Duodenal mucosa (tissue), 2 donors: Measurements from ENCODE around the gene VSIR.

Experiments
- H3K27ac ChIP-seq: one replicate; pipeline ENCODE4 v1.7.0; 2013; ENCODE audit warnings: low read depth, low read length
- H3K27me3 ChIP-seq, 2 donors: one replicate each; pipeline ENCODE4 v1.7.0; 2013; ENCODE audit warnings: low read length in 2 of 2, control low read depth in 1 of 2; ENCODE audit not compliant: insufficient read depth in 2 of 2, control insufficient read depth in 1 of 2
- H3K36me3 ChIP-seq, 2 donors: one replicate each; pipeline ENCODE4 v1.7.0; 2013; ENCODE audit warnings: low read length in 2 of 2, control low read depth in 1 of 2; ENCODE audit not compliant: insufficient read depth in 2 of 2, control insufficient read depth in 1 of 2
- H3K4me1 ChIP-seq, 2 donors: one replicate each; pipeline ENCODE4 v1.7.0; 2013; ENCODE audit warnings: low read length in 2 of 2, control low read depth in 1 of 2; ENCODE audit not compliant: insufficient read depth in 2 of 2, control insufficient read depth in 1 of 2
- H3K4me3 ChIP-seq, 2 donors: one replicate each; pipeline ENCODE4 v1.7.0; 2013; ENCODE audit warnings: low read length in 2 of 2, low read depth in 1 of 2
- H3K9ac ChIP-seq, 2 donors: one replicate each; pipeline ENCODE4 v1.7.0; 2013; ENCODE audit warnings: low read length in 2 of 2, low read depth in 1 of 2
- H3K9me3 ChIP-seq, 2 donors: one replicate each; pipeline ENCODE4 v1.7.0; 2013; ENCODE audit warnings: low read length in 2 of 2, control low read depth in 1 of 2; ENCODE audit not compliant: control insufficient read depth in 1 of 2

Gene VSIR

GRCh38 chr10:71720288-71720687 lies 53.0 kb downstream of the VSIR start:
- H3K36me3 ChIP-seq, result no peaks in the 10 kb centered on the region
- H3K9me3 ChIP-seq, result no peaks in the 10 kb centered on the region
- no peaks in the 10 kb centered on the region for H3K27me3 ChIP-seq
- no peak overlapping the region for H3K27ac ChIP-seq
- no peak overlapping the region for H3K9ac ChIP-seq
- no peak overlapping the region for H3K4me3 ChIP-seq
- H3K4me1 ChIP-seq, result peaks cover 2 to 6% of the 10 kb centered on the region in 2 donors

GRCh38 chr10:71719464-71720201 lies 53.7 kb downstream of the VSIR start, which contains the start of gene C10orf105:
Gene C10orf105, minus strand, starts transcription at chr10:71719778. Its CDS starts 3,441 bp downstream, at chr10:71716337.
- H3K36me3 ChIP-seq, result no peaks in the 10 kb centered on the region
- no peak within 1 kb of the TSS for H3K4me3 ChIP-seq
- no peaks in the 10 kb centered on the region for H3K27me3 ChIP-seq
- H3K27ac ChIP-seq, result no peak within 1 kb of the TSS
- H3K9me3 ChIP-seq, result no peaks in the 10 kb centered on the region
- H3K4me1 ChIP-seq, result peaks cover 7 to 12% of the 10 kb centered on the region in 2 donors
- no peak within 1 kb of the TSS for H3K9ac ChIP-seq

- no peaks in the 10 kb centered on the region for H3K9me3 ChIP-seq
- H3K4me3 ChIP-seq, result no peak overlapping the region
- H3K9ac ChIP-seq, result no peak overlapping the region
- H3K27me3 ChIP-seq, result no peaks in the 10 kb centered on the region
- no peak overlapping the region for H3K27ac ChIP-seq
- H3K36me3 ChIP-seq, result no peaks in the 10 kb centered on the region
- H3K4me1 ChIP-seq, result peaks cover 13 to 18% of the 10 kb centered on the region in 2 donors
Measured at GRCh38 chr10:71719042-71719441, 54.3 kb downstream of the VSIR start.

GRCh38 chr10:71718165-71718698 lies 55.1 kb downstream of the VSIR start:
- H3K27ac ChIP-seq, result no peak overlapping the region
- H3K27me3 ChIP-seq, result no peaks in the 10 kb centered on the region
- H3K36me3 ChIP-seq, result no peaks in the 10 kb centered on the region
- H3K9ac ChIP-seq, result no peak overlapping the region
- no peaks in the 10 kb centered on the region for H3K9me3 ChIP-seq
- peaks cover 21 to 26% of the 10 kb centered on the region in 2 donors for H3K4me1 ChIP-seq
- H3K4me3 ChIP-seq, result no peak overlapping the region

DNA sequence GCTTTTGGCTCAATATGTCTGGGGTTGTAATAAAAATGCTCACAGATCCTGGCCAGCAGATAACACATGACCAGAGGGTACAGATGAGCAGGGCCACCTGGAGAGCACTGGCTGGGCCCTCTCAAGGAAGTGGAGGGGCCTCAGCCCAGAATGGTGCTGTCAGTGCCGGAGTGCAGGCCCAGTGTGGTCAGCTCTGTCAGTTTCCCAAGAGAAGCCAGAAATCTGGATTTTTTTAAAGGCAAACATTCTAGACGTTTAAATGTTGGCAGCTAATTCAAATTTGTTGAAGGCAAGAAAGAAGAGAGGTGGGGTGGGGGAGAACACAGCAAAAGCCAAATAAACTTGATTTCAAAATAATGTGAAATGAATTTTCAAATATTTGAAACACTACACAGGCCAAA lies 55.8 kb downstream of the VSIR start:
- H3K36me3 ChIP-seq, result no peaks in the 10 kb centered on the region
- H3K27me3 ChIP-seq, result no peaks in the 10 kb centered on the region
- peaks cover 27 to 31% of the 10 kb centered on the region in 2 donors for H3K4me1 ChIP-seq
- no peak overlapping the region for H3K4me3 ChIP-seq
- no peaks in the 10 kb centered on the region for H3K9me3 ChIP-seq
- H3K9ac ChIP-seq, result no peak overlapping the region
- H3K27ac ChIP-seq, result no peak overlapping the region

- Histone ChIP-seq H3K9me3 (no peaks in the 10 kb centered on the region), H3K4me3 (no peak overlapping the region), H3K9ac (no peak overlapping the region), H3K27ac (no peak overlapping the region), H3K27me3 (no peaks in the 10 kb centered on the region), H3K36me3 (no peaks in the 10 kb centered on the region), H3K4me1 (peaks cover 27 to 34% of the 10 kb centered on the region in 2 donors)
Measured at GRCh38 chr10:71717056-71717455, 56.3 kb downstream of the VSIR start.

DNA sequence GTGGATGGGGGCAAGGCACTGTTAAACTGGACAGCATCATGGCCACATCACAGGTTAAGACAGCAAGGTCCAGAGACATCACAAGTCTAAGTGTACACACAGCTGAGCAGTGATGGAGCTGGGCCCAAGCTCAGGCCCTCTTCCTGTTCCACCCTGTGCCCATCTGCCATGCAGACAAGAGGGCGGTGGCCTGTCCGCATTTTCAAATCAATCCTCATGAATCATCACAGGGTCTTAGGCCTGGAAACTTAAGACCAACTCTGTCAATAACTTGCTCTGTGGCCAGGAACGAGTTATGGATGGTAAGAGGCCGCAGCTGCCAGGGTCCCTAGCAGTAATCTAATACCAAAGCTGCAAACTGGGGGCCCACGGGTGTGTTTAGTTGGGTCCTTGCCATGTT lies 56.9 kb downstream of the VSIR start:
- H3K27ac ChIP-seq, result no peak overlapping the region
- H3K9ac ChIP-seq, result no peak overlapping the region
- H3K9me3 ChIP-seq, result no peaks in the 10 kb centered on the region
- H3K4me1 ChIP-seq, result peaks cover 27 to 34% of the 10 kb centered on the region in 2 donors
- H3K27me3 ChIP-seq, result no peaks in the 10 kb centered on the region
- no peaks in the 10 kb centered on the region for H3K36me3 ChIP-seq
- no peak overlapping the region for H3K4me3 ChIP-seq

DNA sequence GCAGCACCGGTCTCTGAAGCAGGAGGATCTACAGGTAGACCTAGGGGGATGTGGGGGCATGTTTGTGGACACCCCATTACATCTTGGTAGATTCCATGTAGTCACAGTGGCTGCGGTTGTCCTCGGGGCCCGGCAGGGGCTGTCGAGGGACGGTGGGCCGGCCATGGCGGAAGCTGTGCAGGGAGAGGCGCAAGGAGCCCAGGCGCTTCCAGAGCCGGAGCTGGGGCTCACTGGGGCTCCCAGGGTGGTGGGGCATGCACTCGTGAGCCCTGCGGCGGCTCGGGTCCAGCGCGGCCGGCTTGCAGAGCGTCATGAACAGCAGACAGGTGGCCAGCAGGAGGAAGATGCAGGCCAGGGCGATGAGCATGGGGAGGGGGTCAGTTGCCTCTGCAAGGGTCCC lies 57.5 kb downstream of the VSIR start:
- H3K36me3 ChIP-seq, result no peaks in the 10 kb centered on the region
- no peaks in the 10 kb centered on the region for H3K9me3 ChIP-seq
- H3K4me1 ChIP-seq, result peaks cover 27 to 34% of the 10 kb centered on the region in 2 donors
- H3K27me3 ChIP-seq, result no peaks in the 10 kb centered on the region
- H3K4me3 ChIP-seq, result no peak overlapping the region
- H3K27ac ChIP-seq, result no peak overlapping the region
- H3K9ac ChIP-seq, result no peak overlapping the region

- H3K4me1 ChIP-seq, result peaks cover 27 to 34% of the 10 kb centered on the region in 2 donors
- peak overlapping the region; percentile 21 for H3K9ac ChIP-seq
- no peaks in the 10 kb centered on the region for H3K27me3 ChIP-seq
- H3K9me3 ChIP-seq, result no peaks in the 10 kb centered on the region
- H3K4me3 ChIP-seq, result no peak overlapping the region
- no peak overlapping the region for H3K27ac ChIP-seq
- H3K36me3 ChIP-seq, result no peaks in the 10 kb centered on the region
Measured at GRCh38 chr10:71715026-71715425, 58.3 kb downstream of the VSIR start.

DNA sequence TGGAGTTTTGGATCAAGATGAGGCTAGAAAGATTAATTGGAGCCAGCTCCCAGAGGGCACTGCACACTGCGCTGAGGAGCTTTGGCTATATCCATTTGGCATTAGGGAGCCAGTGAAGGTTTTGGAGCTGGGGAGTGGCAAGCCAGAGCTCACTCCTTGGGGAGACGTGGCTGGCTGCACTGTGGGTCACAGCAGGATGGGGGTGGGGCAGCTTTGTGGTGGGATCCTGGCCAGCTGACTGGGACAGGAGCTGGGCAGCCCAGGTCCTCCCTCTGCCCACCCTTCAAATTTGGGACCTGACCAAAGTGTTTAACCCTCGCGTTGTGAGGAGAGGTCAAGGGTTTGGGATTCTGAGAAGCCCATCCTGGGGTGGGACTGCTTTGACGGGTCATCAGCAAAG lies 58.7 kb downstream of the VSIR start:
- no peaks in the 10 kb centered on the region for H3K27me3 ChIP-seq
- peak overlapping the region; percentile 21 for H3K9ac ChIP-seq
- no peak overlapping the region for H3K27ac ChIP-seq
- peaks cover 27 to 34% of the 10 kb centered on the region in 2 donors for H3K4me1 ChIP-seq
- no peaks in the 10 kb centered on the region for H3K9me3 ChIP-seq
- H3K36me3 ChIP-seq, result no peaks in the 10 kb centered on the region
- H3K4me3 ChIP-seq, result no peak overlapping the region
